ENCODE measurements around the gene CYP24A1. TPM values are rescaled to one million over a fixed set of nuclear protein-coding genes. Genes with fewer than 3 reads are reported as not detected.

The CYP24A1 gene
- total and polyA plus RNA-seq, 2 of the 13 experiments (the other 11 are each of a cell fraction or from before 2014, with no cell fraction given), result 9.4 to 32.7 TPM

DNA sequence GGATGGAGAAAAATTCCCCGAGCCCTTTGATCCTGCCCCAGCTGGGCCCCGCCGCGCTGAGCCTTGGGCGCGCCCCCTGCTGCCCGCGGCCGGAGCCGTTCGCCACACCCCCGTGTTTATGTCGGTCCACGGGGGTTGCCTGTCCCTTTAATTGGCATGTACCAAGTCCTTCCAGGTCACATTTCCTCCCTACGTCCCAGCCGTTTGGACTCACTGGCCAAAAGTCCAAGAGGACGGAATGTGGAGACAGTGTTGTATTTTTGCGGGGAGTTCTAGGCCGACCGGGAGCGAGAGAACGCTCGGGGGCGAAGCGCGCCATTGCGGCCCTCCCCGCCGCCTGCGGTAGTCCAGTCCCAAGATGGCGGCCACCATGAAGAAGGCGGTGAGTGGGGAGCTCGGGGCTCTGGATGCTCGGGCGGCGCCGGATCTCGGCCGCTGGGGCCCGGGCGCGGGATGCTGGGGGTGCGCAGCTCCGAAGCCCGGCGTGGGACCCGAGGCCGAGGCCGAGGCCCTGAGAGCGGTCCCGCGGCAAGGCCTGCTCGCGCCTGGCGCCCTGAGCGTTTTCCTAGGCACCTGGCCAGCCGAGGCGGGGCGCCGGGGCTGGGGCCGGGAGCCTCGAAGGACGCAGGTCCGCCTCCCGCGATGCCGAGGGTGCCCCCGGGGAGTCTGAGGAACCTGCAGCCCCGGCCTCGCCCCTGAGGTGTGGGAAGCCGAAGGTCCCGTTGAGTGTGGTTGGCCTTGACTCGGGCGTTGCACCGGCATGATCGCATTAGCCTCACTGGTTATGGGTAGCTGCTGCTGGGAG is 34.2 kb upstream of the CYP24A1 start, which contains the start of gene PFDN4 (continued):
- TF ChIP-seq ZNF142 (CRISPR knock-in tag; IDR thresholded peaks at IDR 0.05) (peak; percentile 93), NR2F2 (IDR thresholded peaks at IDR 0.05; ENCODE audit: borderline replicate concordance, low read depth) (no peak; the same call in 1 of the 2 replicates), ZNF607 (CRISPR knock-in tag; IDR thresholded peaks at IDR 0.05; ENCODE audit: borderline replicate concordance) (peak; percentile 95), ZNF296 (CRISPR knock-in tag; conservative IDR thresholded peaks at IDR 0.05) (no peak), SALL1 (CRISPR knock-in tag; IDR thresholded peaks at IDR 0.05) (peak; percentile 96), ZNF234 (CRISPR knock-in tag; conservative IDR thresholded peaks at IDR 0.05) (peak; percentile 87; the same call in 1 of the 2 replicates), NR2F1 (CRISPR knock-in tag; IDR thresholded peaks at IDR 0.05) (peak; percentile 54 to 83), STAG1 (CRISPR knock-in tag; IDR thresholded peaks at IDR 0.05) (peak; percentile 59), REL (CRISPR knock-in tag; conservative IDR thresholded peaks at IDR 0.05) (peak; percentile 91; the same call in 1 of the 2 replicates), HNF1A (IDR thresholded peaks at IDR 0.05; ENCODE audit: low read depth) (no peak), HNF1A (CRISPR knock-in tag; IDR thresholded peaks at IDR 0.05; ENCODE audit: borderline replicate concordance) (peak; percentile 67; the same call in 1 of the 2 replicates), ATF7-NPFF (CRISPR knock-in tag; IDR thresholded peaks at IDR 0.05; ENCODE audit: low read depth) (peak; percentile 97), SIX1 (CRISPR knock-in tag; IDR thresholded peaks at IDR 0.05; ENCODE audit: borderline replicate concordance) (peak; percentile 31; the same call in 1 of the 2 replicates)
- TF ChIP-seq, protein P1, sequence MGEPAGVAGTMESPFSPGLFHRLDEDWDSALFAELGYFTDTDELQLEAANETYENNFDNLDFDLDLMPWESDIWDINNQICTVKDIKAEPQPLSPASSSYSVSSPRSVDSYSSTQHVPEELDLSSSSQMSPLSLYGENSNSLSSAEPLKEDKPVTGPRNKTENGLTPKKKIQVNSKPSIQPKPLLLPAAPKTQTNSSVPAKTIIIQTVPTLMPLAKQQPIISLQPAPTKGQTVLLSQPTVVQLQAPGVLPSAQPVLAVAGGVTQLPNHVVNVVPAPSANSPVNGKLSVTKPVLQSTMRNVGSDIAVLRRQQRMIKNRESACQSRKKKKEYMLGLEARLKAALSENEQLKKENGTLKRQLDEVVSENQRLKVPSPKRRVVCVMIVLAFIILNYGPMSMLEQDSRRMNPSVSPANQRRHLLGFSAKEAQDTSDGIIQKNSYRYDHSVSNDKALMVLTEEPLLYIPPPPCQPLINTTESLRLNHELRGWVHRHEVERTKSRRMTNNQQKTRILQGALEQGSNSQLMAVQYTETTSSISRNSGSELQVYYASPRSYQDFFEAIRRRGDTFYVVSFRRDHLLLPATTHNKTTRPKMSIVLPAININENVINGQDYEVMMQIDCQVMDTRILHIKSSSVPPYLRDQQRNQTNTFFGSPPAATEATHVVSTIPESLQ (CRISPR knock-in tag; conservative IDR thresholded peaks at IDR 0.05), result peak; percentile 82; the same call in 1 of the 2 replicates
